ENCODE measurements around the gene MLYCD. TPM values are rescaled to one million over a fixed set of nuclear protein-coding genes. Genes with fewer than 3 reads are reported as not detected.

Gene MLYCD
- total and polyA plus RNA-seq, 10 of the 15 experiments (the other 5 are each of a cell fraction or from before 2014, with no cell fraction given): 0.21 to 3.7 (median 1.7) TPM

DNA sequence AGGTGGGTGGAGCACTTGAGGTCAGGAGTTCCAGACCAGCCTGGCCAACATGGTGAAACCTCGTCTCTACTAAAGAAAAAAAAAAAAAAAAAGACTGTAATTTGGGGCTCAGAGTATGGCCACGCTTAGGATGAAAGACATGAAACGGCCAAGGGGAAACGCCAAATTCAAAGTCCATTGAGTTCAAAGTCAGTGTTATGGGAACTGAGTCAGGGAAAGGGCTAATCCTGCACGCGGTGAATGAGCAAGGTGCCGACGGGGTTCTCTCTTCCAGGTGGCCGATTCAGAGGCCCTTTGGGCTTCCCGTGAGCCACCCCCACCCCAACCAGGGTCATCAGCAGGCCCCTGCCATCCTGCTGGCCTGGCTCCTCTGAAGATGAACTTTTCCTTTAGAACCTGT is 46.7 kb downstream of the MLYCD start:
- RAD21 ChIA-PET (ENCODE audit: unreplicated experiment): no interaction called here

DNA sequence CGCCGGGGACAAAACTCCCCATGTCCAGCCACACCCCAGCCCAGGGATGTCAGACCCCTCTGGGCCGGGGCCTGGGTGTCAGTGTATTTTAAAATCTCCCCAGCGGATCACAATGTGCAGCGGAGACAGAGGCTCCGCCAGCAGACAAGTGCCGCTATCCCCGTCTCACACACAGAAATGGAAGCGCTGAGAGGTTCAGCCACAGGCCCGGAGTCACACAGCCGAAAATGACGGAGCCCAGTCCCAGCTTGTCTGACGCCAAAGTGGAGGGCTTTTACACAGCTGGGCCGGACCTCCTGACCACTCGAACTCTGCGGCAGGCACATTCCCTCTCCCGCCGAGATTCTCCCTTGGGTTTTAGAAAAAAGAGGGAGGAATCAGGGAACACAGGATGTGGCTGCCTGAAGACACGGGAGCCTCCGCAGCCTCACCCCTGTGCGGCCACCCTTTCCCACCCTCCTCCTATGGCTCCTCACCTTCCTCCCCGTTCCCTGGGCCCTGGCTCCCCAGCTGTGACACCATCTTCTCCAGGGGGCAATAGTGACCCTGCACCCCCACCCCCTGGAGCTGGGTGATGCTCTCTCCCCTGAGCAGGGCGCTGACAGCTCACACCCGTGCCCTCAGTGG is 47.4 kb downstream of the MLYCD start:
- TF ChIP-seq TARDBP (IDR thresholded peaks at IDR 0.05; ENCODE audit: borderline replicate concordance) (no peak), TCF12 (IDR thresholded peaks at IDR 0.05; ENCODE audit: low read depth, low read length) (no peak), CHD2 (IDR thresholded peaks at IDR 0.05; ENCODE audit: borderline replicate concordance, low read depth, low read length) (no peak)
- TF ChIP-seq, protein P1, sequence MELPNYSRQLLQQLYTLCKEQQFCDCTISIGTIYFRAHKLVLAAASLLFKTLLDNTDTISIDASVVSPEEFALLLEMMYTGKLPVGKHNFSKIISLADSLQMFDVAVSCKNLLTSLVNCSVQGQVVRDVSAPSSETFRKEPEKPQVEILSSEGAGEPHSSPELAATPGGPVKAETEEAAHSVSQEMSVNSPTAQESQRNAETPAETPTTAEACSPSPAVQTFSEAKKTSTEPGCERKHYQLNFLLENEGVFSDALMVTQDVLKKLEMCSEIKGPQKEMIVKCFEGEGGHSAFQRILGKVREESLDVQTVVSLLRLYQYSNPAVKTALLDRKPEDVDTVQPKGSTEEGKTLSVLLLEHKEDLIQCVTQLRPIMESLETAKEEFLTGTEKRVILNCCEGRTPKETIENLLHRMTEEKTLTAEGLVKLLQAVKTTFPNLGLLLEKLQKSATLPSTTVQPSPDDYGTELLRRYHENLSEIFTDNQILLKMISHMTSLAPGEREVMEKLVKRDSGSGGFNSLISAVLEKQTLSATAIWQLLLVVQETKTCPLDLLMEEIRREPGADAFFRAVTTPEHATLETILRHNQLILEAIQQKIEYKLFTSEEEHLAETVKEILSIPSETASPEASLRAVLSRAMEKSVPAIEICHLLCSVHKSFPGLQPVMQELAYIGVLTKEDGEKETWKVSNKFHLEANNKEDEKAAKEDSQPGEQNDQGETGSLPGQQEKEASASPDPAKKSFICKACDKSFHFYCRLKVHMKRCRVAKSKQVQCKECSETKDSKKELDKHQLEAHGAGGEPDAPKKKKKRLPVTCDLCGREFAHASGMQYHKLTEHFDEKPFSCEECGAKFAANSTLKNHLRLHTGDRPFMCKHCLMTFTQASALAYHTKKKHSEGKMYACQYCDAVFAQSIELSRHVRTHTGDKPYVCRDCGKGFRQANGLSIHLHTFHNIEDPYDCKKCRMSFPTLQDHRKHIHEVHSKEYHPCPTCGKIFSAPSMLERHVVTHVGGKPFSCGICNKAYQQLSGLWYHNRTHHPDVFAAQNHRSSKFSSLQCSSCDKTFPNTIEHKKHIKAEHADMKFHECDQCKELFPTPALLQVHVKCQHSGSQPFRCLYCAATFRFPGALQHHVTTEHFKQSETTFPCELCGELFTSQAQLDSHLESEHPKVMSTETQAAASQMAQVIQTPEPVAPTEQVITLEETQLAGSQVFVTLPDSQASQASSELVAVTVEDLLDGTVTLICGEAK (IDR thresholded peaks at IDR 0.05; ENCODE audit: borderline replicate concordance): no peak
- SMC1A ChIA-PET (ENCODE audit: uncharacterized antibody, unreplicated experiment): no interaction called here
- intact Hi-C loops (cut with micrococcal nuclease; ENCODE audit: unreplicated experiment): no loop called here
- POLR2A ChIA-PET: no interaction called here
- Histone ChIP-seq H3K4me2 (ENCODE audit: control insufficient read depth, insufficient read depth) (no peak overlapping the region), H3K79me2 (ENCODE audit: control insufficient read depth, insufficient read depth, low read length) (no peaks in the 10 kb centered on the region), H3K27ac (ENCODE audit: control insufficient read depth, insufficient read depth) (no peak overlapping the region), H2AFZ (ENCODE audit: control insufficient read depth, low read depth, low read length) (no peak overlapping the region), H3K4me1 (ENCODE audit: control insufficient read depth, insufficient read depth, low read length) (no peaks in the 10 kb centered on the region), H4K20me1 (ENCODE audit: control insufficient read depth, insufficient read depth) (no peaks in the 10 kb centered on the region), H3K9me3 (replicated peaks; ENCODE audit: control insufficient read depth, insufficient read depth, low read length) (no peaks in the 10 kb centered on the region), H3K36me3 (ENCODE audit: control insufficient read depth in 2 of 2, insufficient read depth in 2 of 2, low read length in 1 of 2) (no peaks in the 10 kb centered on the region), H3K9ac (ENCODE audit: control insufficient read depth, insufficient read depth, low read length) (no peak overlapping the region), H3K4me3 (no peak overlapping the region), H3K27me3 (replicated peaks in 1 of 2; ENCODE audit: control insufficient read depth in 2 of 2, insufficient read depth in 2 of 2, low read length in 1 of 2) (no peaks in the 10 kb centered on the region; a peak in 1 of 4 replicates)
- FAIRE-seq (no peak), DNase-seq (ENCODE audit: low read depth, low spot score) (no peak), ATAC-seq (no peak)
- no TSS peak for BruUV-seq (replicated peaks)
- RAD21 ChIA-PET (ENCODE audit: unreplicated experiment): no interaction called here
- in situ Hi-C loops (cut with MboI): no loop called here
- 59% methylated on average over 24 of the region's 24 CpGs for WGBS (ENCODE audit: insufficient coverage, insufficient replicate concordance, low lambda C conversion rate, missing lambda C conversion rate)
- CTCF ChIA-PET: no interaction called here

More for the DNA sequence above, 46.7 kb downstream of the MLYCD start:
- Histone ChIP-seq H3K36me3 (ENCODE audit: control insufficient read depth in 2 of 2, insufficient read depth in 2 of 2, low read length in 1 of 2) (no peaks in the 10 kb centered on the region), H2AFZ (ENCODE audit: control insufficient read depth, low read depth, low read length) (no peak overlapping the region), H3K27me3 (replicated peaks in 1 of 2; ENCODE audit: control insufficient read depth in 2 of 2, insufficient read depth in 2 of 2, low read length in 1 of 2) (no peaks in the 10 kb centered on the region; a peak in 1 of 4 replicates), H3K4me3 (no peak overlapping the region), H4K20me1 (ENCODE audit: control insufficient read depth, insufficient read depth) (no peaks in the 10 kb centered on the region), H3K4me2 (ENCODE audit: control insufficient read depth, insufficient read depth) (no peak overlapping the region), H3K27ac (ENCODE audit: control insufficient read depth, insufficient read depth) (no peak overlapping the region), H3K79me2 (ENCODE audit: control insufficient read depth, insufficient read depth, low read length) (no peaks in the 10 kb centered on the region), H3K9me3 (replicated peaks; ENCODE audit: control insufficient read depth, insufficient read depth, low read length) (no peaks in the 10 kb centered on the region), H3K9ac (ENCODE audit: control insufficient read depth, insufficient read depth, low read length) (no peak overlapping the region), H3K4me1 (ENCODE audit: control insufficient read depth, insufficient read depth, low read length) (no peaks in the 10 kb centered on the region)
- ChIA-PET SMC1A (ENCODE audit: uncharacterized antibody, unreplicated experiment) (no interaction called here), CTCF (no interaction called here), POLR2A (no interaction called here)
- 50% methylated on average over 9 of the region's 10 CpGs for WGBS (ENCODE audit: insufficient coverage, insufficient replicate concordance, low lambda C conversion rate, missing lambda C conversion rate)
- intact Hi-C loops (cut with micrococcal nuclease; ENCODE audit: unreplicated experiment) (no loop called here), in situ Hi-C loops (cut with MboI) (no loop called here)
- TF ChIP-seq IKZF2 (IDR thresholded peaks at IDR 0.05) (no peak), TAF1 (IDR thresholded peaks at IDR 0.05; ENCODE audit: borderline replicate concordance, low read depth, low read length) (no peak), WRNIP1 (IDR thresholded peaks at IDR 0.05; ENCODE audit: borderline replicate concordance, low read depth, low read length) (no peak), SP1 (IDR thresholded peaks at IDR 0.05; ENCODE audit: low read depth, low read length) (no peak), SIN3A (IDR thresholded peaks at IDR 0.05; ENCODE audit: low read depth, low read length) (no peak), SUPT20H (IDR thresholded peaks at IDR 0.05; ENCODE audit: borderline replicate concordance, control insufficient read depth, low read depth, low read length) (no peak), BMI1 (IDR thresholded peaks at IDR 0.05; ENCODE audit: borderline replicate concordance) (no peak), SMARCA5 (IDR thresholded peaks at IDR 0.05) (no peak), NFYB (IDR thresholded peaks at IDR 0.05; ENCODE audit: insufficient read depth, low read depth, low read length) (no peak), YBX1 (IDR thresholded peaks at IDR 0.05) (no peak)
- TF ChIP-seq, protein P2, sequence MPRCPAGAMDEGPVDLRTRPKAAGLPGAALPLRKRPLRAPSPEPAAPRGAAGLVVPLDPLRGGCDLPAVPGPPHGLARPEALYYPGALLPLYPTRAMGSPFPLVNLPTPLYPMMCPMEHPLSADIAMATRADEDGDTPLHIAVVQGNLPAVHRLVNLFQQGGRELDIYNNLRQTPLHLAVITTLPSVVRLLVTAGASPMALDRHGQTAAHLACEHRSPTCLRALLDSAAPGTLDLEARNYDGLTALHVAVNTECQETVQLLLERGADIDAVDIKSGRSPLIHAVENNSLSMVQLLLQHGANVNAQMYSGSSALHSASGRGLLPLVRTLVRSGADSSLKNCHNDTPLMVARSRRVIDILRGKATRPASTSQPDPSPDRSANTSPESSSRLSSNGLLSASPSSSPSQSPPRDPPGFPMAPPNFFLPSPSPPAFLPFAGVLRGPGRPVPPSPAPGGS (IDR thresholded peaks at IDR 0.05; ENCODE audit: borderline replicate concordance, insufficient read depth, low read depth, low read length, poor library complexity, severe bottlenecking): no peak
- DNase-seq (ENCODE audit: low read depth, low spot score): no peak
- FAIRE-seq: no peak
- no TSS peak for BruUV-seq (replicated peaks)
- ATAC-seq: no peak

All from GM12878 (cell line).